Trophoblast cell (in vitro differentiated cells and primary cell): ENCODE measurements around the gene LEMD2. TPM values are rescaled to one million over a fixed set of nuclear protein-coding genes. Genes with fewer than 3 reads are reported as not detected.
A peak's percentile ranks its signal among the peaks of the same experiment; 100 is the strongest.

Source experiments
- DNase-seq, 2 donors: peaks; one replicate each; pipeline ENCODE4 v3.0.0-alpha.2; 2016
- H2AFZ ChIP-seq: 2 replicates; pipeline ENCODE4 v1.6.1; 2013; ENCODE audit warnings: low read length, moderate library complexity, mild to moderate bottlenecking; ENCODE audit not compliant: insufficient read depth, poor library complexity
- H2AK5ac ChIP-seq: 2 replicates; pipeline ENCODE4 v1.6.1; 2013; ENCODE audit warnings: mild to moderate bottlenecking, low read length
- H2BK120ac ChIP-seq: 2 replicates; pipeline ENCODE4 v1.6.1; 2013; ENCODE audit warnings: low read length, mild to moderate bottlenecking, moderate library complexity; ENCODE audit not compliant: insufficient read depth, poor library complexity
- H2BK12ac ChIP-seq: 2 replicates; pipeline ENCODE4 v1.6.1; 2013; ENCODE audit warnings: mild to moderate bottlenecking, low read length, moderate library complexity
- H2BK5ac ChIP-seq: 2 replicates; pipeline ENCODE4 v1.6.1; 2013; ENCODE audit warnings: low read length, low read depth, moderate library complexity, mild to moderate bottlenecking; ENCODE audit not compliant: poor library complexity
- H3K14ac ChIP-seq: 2 replicates; pipeline ENCODE4 v1.6.1; 2013; ENCODE audit warnings: mild to moderate bottlenecking, low read length
- H3K18ac ChIP-seq: 2 replicates; pipeline ENCODE4 v1.6.1; 2013; ENCODE audit warnings: mild to moderate bottlenecking, low read length
- H3K23ac ChIP-seq: 2 replicates; pipeline ENCODE4 v1.6.1; 2013; ENCODE audit warnings: low read length
- H3K27ac ChIP-seq: 2 replicates; pipeline ENCODE4 v1.5.1; 2013; ENCODE audit warnings: low read depth, mild to moderate bottlenecking, inconsistent platforms, low read length, moderate library complexity
- H3K27me3 ChIP-seq: 2 replicates; pipeline ENCODE4 v1.6.1; 2013; ENCODE audit warnings: inconsistent platforms, mild to moderate bottlenecking, low read length, moderate library complexity; ENCODE audit not compliant: insufficient read depth
- H3K36me3 ChIP-seq, 2 experiments: 1 replicate in 1 of 2; 2 replicates in 1 of 2; pipeline ENCODE4 v1.6.1; 2013; ENCODE audit warnings: low read length in 2 of 2, mild to moderate bottlenecking in 2 of 2, moderate library complexity in 1 of 2; ENCODE audit not compliant: insufficient read depth in 2 of 2, control insufficient read depth in 1 of 2
- H3K4ac ChIP-seq: 2 replicates; pipeline ENCODE4 v1.6.1; 2013; ENCODE audit warnings: low read depth, mild to moderate bottlenecking, low read length, moderate library complexity
- H3K4me1 ChIP-seq, 2 experiments: 1 replicate in 1 of 2; 2 replicates in 1 of 2; pipeline ENCODE4 v1.6.1; 2013; ENCODE audit warnings: low read length in 2 of 2, mild to moderate bottlenecking in 2 of 2, moderate library complexity in 1 of 2; ENCODE audit not compliant: insufficient read depth in 2 of 2, control insufficient read depth in 1 of 2
- H3K4me2 ChIP-seq: 2 replicates; pipeline ENCODE4 v1.6.1; 2013; ENCODE audit warnings: inconsistent platforms, mild to moderate bottlenecking, low read length, moderate library complexity
- H3K4me3 ChIP-seq: 2 replicates; pipeline ENCODE4 v1.5.1; 2013; ENCODE audit warnings: mild to moderate bottlenecking, low read depth, low read length, inconsistent platforms
- H3K79me1 ChIP-seq: one replicate; pipeline ENCODE4 v1.6.1; 2013; ENCODE audit warnings: low read length
- H3K79me2 ChIP-seq: 2 replicates; pipeline ENCODE4 v1.6.1; 2013; ENCODE audit warnings: low read length, mild to moderate bottlenecking; ENCODE audit not compliant: control insufficient read depth, insufficient read depth, poor library complexity
- H3K9ac ChIP-seq: 2 replicates; pipeline ENCODE4 v1.6.1; 2013; ENCODE audit warnings: mild to moderate bottlenecking, low read length
- H3K9me3 ChIP-seq: 2 replicates; pipeline ENCODE4 v1.6.1; 2013; ENCODE audit warnings: low read depth, mild to moderate bottlenecking, control low read depth, inconsistent platforms, low read length; ENCODE audit not compliant: insufficient read depth
- H4K12ac ChIP-seq: 2 replicates; pipeline ENCODE4 v1.6.1; 2013; ENCODE audit warnings: low read depth, mild to moderate bottlenecking, low read length, moderate library complexity
- H4K8ac ChIP-seq: 2 replicates; pipeline ENCODE4 v1.6.1; 2013; ENCODE audit warnings: low read depth, mild to moderate bottlenecking, low read length, moderate library complexity
- H4K91ac ChIP-seq: one replicate; pipeline ENCODE4 v1.6.1; 2013; ENCODE audit warnings: low read depth, mild to moderate bottlenecking, low read length, moderate library complexity
- WGBS: extraction: QIAGEN DNeasy Blood & Tissue Kit; methylation state at CpG from one replicate; pipeline ENCODE4 v1.1.7; 2013; ENCODE audit warnings: missing lambda C conversion rate; ENCODE audit not compliant: insufficient read length, insufficient coverage; ENCODE audit errors: extremely low coverage; 5-methylcytosine and 5-hydroxymethylcytosine counted together
- polyA plus RNA-seq: library from polyadenylated mRNA; stranded (reverse); fragments of 200-250 nt; gene quantifications from 2 replicates; pipeline ENCODE4 v1.2.3, GENCODE V29; 2013

The LEMD2 gene
- 28.0 TPM in 2 replicates for polyA plus RNA-seq

GRCh38 chr6:33788694-33789549 lies at the start of gene LEMD2:
LEMD2 (minus strand) TSS chr6:33789130; CDS start chr6:33789116, 14 bp downstream.
- H3K27ac ChIP-seq, result peak within 1 kb of the TSS; percentile 74
- H3K14ac ChIP-seq, result peak within 1 kb of the TSS; percentile 75
- no peaks in the 10 kb centered on the region for H3K27me3 ChIP-seq
- H3K36me3 ChIP-seq, result peaks cover 9 to 12% of the 10 kb centered on the region in 2 experiments
- H3K79me1 ChIP-seq, result peaks cover 14% of the 10 kb centered on the region
- no peaks in the 10 kb centered on the region for H3K9me3 ChIP-seq
- DNase-seq, result peak; percentile 82 to 96
- peaks cover 9% of the 10 kb centered on the region for H3K79me2 ChIP-seq
- H3K23ac ChIP-seq, result no peak within 1 kb of the TSS
- H2AK5ac ChIP-seq, result peak within 1 kb of the TSS; percentile 85
- peak within 1 kb of the TSS; percentile 50 for H2BK5ac ChIP-seq
- no CpG with 5 or more reads among the region's 86 CpGs for WGBS
- peak within 1 kb of the TSS; percentile 68 for H4K12ac ChIP-seq
- H3K4me3 ChIP-seq, result peak within 1 kb of the TSS; percentile 90
- H3K4me1 ChIP-seq, result peaks cover 6 to 13% of the 10 kb centered on the region in 2 experiments
- peak within 1 kb of the TSS; percentile 87 for H3K9ac ChIP-seq
- H3K4ac ChIP-seq, result peak within 1 kb of the TSS; percentile 59
- H2BK120ac ChIP-seq, result peak within 1 kb of the TSS; percentile 80
- peak within 1 kb of the TSS; percentile 87 for H4K8ac ChIP-seq
- H4K91ac ChIP-seq, result peak within 1 kb of the TSS; percentile 84
- H2AFZ ChIP-seq, result peak within 1 kb of the TSS; percentile 68
- H3K4me2 ChIP-seq, result peak within 1 kb of the TSS; percentile 80
- no peak within 1 kb of the TSS for H2BK12ac ChIP-seq
- H3K18ac ChIP-seq, result peak within 1 kb of the TSS; percentile 57

DNA sequence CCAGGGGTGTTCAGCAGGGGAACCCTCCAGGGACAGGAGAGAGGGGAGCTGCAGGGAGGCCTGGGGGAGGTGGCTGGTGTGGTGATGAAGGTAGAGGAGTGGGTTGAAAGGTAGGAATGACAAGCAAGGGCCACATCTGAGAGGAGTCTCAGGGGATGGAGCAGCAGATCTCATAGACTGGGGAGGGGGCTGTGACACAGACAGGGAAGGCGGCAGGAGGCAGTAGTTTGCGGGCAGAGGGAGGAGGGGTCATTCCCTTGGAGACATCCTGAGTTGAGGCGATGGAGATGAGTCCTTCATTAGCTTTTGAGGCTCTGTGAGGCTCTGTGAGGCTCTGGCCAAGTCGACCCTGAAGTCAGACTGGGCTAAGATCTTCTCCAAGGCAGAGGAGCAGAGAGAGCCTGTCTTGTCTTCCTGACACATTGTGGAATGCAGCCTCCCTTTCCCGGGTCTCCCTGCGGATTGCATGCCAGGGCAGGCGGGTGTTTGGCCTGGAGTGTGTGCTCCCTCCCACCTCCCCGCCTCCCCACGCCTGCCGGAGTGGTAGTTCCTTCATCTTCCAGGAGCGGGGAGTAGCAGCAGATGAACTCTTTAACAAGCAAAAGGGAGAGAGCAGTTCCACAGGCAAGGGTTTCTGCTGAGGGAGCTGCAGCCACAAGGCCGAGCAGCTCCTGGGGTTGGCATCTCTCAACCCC lies 49.2 kb upstream of the LEMD2 start:
- Histone ChIP-seq H2AFZ (no peak overlapping the region), H4K8ac (peak overlapping the region; percentile 33), H3K14ac (peak overlapping the region; percentile 11), H3K9ac (no peak overlapping the region), H2BK5ac (no peak overlapping the region), H3K4ac (no peak overlapping the region), H3K4me2 (no peak overlapping the region), H2AK5ac (peak overlapping the region; percentile 42), H3K36me3 (no peaks in the 10 kb centered on the region), H3K79me1 (peaks cover 14% of the 10 kb centered on the region), H3K23ac (no peak overlapping the region), H2BK12ac (peak overlapping the region; percentile 64), H3K4me3 (no peak overlapping the region), H3K4me1 (peaks cover 33 to 39% of the 10 kb centered on the region in 2 experiments), H2BK120ac (peak overlapping the region; percentile 47), H4K12ac (no peak overlapping the region), H3K9me3 (peaks cover 4% of the 10 kb centered on the region), H3K27ac (peak overlapping the region; percentile 3), H3K79me2 (no peaks in the 10 kb centered on the region), H4K91ac (peak overlapping the region; percentile 50), H3K27me3 (no peaks in the 10 kb centered on the region), H3K18ac (no peak overlapping the region)
- WGBS, result no CpG with 5 or more reads among the region's 12 CpGs
- DNase-seq, result peak; percentile 24 to 39

DNA sequence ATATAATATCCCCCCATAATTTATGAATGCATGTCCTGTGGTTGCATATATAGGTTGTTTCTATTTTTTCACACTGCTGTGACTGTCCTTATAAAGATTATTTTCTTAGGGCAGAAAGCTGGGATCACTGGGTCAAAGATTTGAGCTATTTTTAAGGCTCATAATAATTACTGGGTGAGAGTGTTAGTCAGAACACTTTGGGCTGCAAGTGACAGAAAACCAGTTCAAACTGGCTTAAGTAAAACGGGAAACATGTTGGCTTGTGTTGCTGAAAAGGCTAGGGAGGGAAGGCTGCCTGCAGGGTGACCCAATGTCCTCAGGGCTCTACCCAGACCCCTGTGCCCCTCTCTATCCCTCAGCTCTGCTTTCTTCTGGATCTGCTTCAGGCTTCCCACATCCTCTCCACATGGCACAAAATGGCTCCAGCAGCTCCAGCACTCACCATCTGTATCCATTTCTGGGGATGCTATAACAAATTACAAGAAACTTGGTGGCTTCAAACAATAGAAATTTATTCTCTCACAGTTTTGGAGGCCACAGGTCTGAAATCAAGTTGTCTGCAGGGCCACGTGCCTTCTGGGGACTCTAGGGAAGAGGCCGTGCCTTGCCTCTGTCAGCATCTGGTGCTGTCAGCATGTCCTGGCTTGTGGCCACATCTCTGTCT lies 48.0 kb upstream of the LEMD2 start:
- Histone ChIP-seq H3K9ac (no peak overlapping the region), H3K4me1 (peaks cover 31 to 38% of the 10 kb centered on the region in 2 experiments), H3K18ac (no peak overlapping the region), H4K91ac (no peak overlapping the region), H4K8ac (no peak overlapping the region), H3K4me2 (no peak overlapping the region), H3K9me3 (peaks cover 4% of the 10 kb centered on the region), H3K79me2 (no peaks in the 10 kb centered on the region), H2BK5ac (no peak overlapping the region), H3K36me3 (no peaks in the 10 kb centered on the region), H3K27ac (no peak overlapping the region), H3K14ac (no peak overlapping the region), H2BK12ac (no peak overlapping the region), H3K27me3 (no peaks in the 10 kb centered on the region), H4K12ac (no peak overlapping the region), H3K4me3 (no peak overlapping the region), H2AFZ (no peak overlapping the region), H3K23ac (no peak overlapping the region), H3K79me1 (peaks cover 14% of the 10 kb centered on the region), H2BK120ac (no peak overlapping the region), H3K4ac (no peak overlapping the region), H2AK5ac (no peak overlapping the region)
- WGBS, result no CpG with 5 or more reads among the region's 3 CpGs
- DNase-seq, result no peak
